WTC11 (cell line): Measurements from ENCODE around the gene PSMD8.

ENCODE experiments used
- ATF1 ChIP-seq: sonication (generic); formaldehyde crosslinking; IDR thresholded peaks from 2 replicates; pipeline ENCODE4 v1.8.1; 2023; ENCODE audit warnings: mild to moderate bottlenecking, moderate library complexity, missing genetic modification reagents
- HMGA2 ChIP-seq: fragments of 250-450 bp; sonication (Bioruptor Pico); IDR thresholded peaks from 2 replicates; pipeline ENCODE4 v1.4.0; 2021; ENCODE audit warnings: mild to moderate bottlenecking, moderate library complexity
- JUN ChIP-seq: sonication (generic); formaldehyde crosslinking; IDR thresholded peaks from 2 replicates; pipeline ENCODE4 v1.8.0; 2023; ENCODE audit warnings: mild to moderate bottlenecking, missing genetic modification reagents
- TEAD4 ChIP-seq: sonication (generic); formaldehyde crosslinking; IDR thresholded peaks from 2 replicates; pipeline ENCODE4 v1.8.0; 2022; ENCODE audit warnings: mild to moderate bottlenecking, missing genetic modification reagents
- TP53 ChIP-seq: sonication (generic); formaldehyde crosslinking; IDR thresholded peaks from 2 replicates; pipeline ENCODE4 v1.8.1; 2023; ENCODE audit warnings: mild to moderate bottlenecking, missing genetic modification reagents
- ZNF232 ChIP-seq: sonication (generic); formaldehyde crosslinking; IDR thresholded peaks from 2 replicates; pipeline ENCODE4 v1.8.0; 2022; ENCODE audit warnings: mild to moderate bottlenecking, missing genetic modification reagents
- TF ChIP-seq, protein P1 (sequence below): fragments of 200-600 bp; IDR thresholded peaks from 2 replicates; pipeline ENCODE4 v1.8.0; 2022; ENCODE audit warnings: antibody characterized with exemption
- TF ChIP-seq, protein P2 (sequence below): sonication (generic); formaldehyde crosslinking; IDR thresholded peaks from 2 replicates; pipeline ENCODE4 v1.8.1; 2023; ENCODE audit warnings: mild to moderate bottlenecking, missing genetic modification reagents, moderate library complexity
- TF ChIP-seq, protein P3 (sequence below): sonication (generic); formaldehyde crosslinking; IDR thresholded peaks from 2 replicates; pipeline ENCODE4 v1.8.1; 2023; ENCODE audit warnings: mild to moderate bottlenecking, missing genetic modification reagents, moderate library complexity

DNA sequence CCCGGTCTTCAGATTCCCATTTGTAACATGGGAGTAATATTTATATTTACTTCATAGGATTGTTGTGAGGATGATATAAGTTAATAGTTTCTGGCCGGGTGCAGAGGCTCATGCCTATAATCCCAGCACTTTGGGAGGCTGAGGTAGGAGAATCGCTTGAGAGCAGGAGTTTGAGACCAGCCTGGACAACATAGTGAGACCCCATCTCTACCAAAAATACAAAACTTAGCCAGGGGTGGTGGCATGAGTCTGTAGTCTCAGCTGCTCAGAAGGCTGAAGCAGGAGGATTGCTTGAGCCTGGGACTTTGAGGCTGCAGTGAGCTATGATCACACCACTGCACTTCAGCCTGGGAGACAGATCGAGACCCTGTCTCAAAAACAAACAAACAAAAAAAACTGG, 27.5 kb upstream of the PSMD8 start:
- TF ChIP-seq ATF1 (CRISPR knock-in tag) = no peak
- TF ChIP-seq JUN = no peak
- TF ChIP-seq, protein P1, sequence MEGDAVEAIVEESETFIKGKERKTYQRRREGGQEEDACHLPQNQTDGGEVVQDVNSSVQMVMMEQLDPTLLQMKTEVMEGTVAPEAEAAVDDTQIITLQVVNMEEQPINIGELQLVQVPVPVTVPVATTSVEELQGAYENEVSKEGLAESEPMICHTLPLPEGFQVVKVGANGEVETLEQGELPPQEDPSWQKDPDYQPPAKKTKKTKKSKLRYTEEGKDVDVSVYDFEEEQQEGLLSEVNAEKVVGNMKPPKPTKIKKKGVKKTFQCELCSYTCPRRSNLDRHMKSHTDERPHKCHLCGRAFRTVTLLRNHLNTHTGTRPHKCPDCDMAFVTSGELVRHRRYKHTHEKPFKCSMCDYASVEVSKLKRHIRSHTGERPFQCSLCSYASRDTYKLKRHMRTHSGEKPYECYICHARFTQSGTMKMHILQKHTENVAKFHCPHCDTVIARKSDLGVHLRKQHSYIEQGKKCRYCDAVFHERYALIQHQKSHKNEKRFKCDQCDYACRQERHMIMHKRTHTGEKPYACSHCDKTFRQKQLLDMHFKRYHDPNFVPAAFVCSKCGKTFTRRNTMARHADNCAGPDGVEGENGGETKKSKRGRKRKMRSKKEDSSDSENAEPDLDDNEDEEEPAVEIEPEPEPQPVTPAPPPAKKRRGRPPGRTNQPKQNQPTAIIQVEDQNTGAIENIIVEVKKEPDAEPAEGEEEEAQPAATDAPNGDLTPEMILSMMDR = no peak
- no peak for TF ChIP-seq HMGA2 (CRISPR knock-in tag)
- TF ChIP-seq, protein P2, sequence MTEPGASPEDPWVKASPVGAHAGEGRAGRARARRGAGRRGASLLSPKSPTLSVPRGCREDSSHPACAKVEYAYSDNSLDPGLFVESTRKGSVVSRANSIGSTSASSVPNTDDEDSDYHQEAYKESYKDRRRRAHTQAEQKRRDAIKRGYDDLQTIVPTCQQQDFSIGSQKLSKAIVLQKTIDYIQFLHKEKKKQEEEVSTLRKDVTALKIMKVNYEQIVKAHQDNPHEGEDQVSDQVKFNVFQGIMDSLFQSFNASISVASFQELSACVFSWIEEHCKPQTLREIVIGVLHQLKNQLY (CRISPR knock-in tag) = no peak
- no peak for TF ChIP-seq TP53 (CRISPR knock-in tag)
- TF ChIP-seq ZNF232 (CRISPR knock-in tag) = no peak
- TF ChIP-seq, protein P3, sequence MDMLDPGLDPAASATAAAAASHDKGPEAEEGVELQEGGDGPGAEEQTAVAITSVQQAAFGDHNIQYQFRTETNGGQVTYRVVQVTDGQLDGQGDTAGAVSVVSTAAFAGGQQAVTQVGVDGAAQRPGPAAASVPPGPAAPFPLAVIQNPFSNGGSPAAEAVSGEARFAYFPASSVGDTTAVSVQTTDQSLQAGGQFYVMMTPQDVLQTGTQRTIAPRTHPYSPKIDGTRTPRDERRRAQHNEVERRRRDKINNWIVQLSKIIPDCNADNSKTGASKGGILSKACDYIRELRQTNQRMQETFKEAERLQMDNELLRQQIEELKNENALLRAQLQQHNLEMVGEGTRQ = no peak
- no peak for TF ChIP-seq TEAD4
